ENCODE results near the gene TMEM174. TPM values are rescaled to one million over a fixed set of nuclear protein-coding genes. Genes with fewer than 3 reads are reported as not detected.

TMEM174 gene
- total RNA-seq (not detected), polyA plus RNA-seq (ENCODE audit: insufficient read length in 6 of 6) (under 1 TPM in 3 of 6 donors, not detected in 3; 0.13 to 0.30 (median 0.13) TPM)
- long read RNA-seq, donor 1 = 0 reads
- long read RNA-seq, donor 2 = 0 reads
- long read RNA-seq, donor 3 = 0 reads
- long read RNA-seq, donor 4 = 0 reads
- long read RNA-seq, donor 5 = 0 reads
- long read RNA-seq, donor 6 = 0 reads
- long read RNA-seq, donor 7 = 0 reads
- long read RNA-seq, donor 8 = 0 reads
- long read RNA-seq, donor 9 = 0 reads
- long read RNA-seq, donor 10 = 0 reads
- long read RNA-seq, donor 11 = 0 reads
- long read RNA-seq, donor 12 = 0 reads

DNA sequence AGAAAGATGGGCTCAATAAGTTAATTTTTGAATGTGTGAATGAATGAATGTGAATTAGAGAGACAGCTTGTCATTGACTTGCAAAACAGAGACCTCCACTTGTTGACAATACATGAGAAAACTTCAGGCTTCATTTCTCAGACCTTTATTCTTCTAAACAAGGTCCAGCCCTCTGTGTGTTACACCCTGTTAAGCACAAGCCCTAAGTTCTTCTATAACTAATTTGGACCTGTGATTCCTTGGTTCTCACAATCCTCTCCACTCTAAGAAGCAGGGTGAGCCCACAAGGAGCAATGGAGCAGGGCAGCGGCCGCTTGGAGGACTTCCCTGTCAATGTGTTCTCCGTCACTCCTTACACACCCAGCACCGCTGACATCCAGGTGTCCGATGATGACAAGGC, at the start of gene TMEM174:
TSS of gene TMEM174 (plus strand) at position 243 of the 400 bp plus-strand sequence. CDS start at position 294, 51 bp downstream.
- intact Hi-C loops (cut with DNase I) = no loop called here
- TF ChIP-seq, protein P1, sequence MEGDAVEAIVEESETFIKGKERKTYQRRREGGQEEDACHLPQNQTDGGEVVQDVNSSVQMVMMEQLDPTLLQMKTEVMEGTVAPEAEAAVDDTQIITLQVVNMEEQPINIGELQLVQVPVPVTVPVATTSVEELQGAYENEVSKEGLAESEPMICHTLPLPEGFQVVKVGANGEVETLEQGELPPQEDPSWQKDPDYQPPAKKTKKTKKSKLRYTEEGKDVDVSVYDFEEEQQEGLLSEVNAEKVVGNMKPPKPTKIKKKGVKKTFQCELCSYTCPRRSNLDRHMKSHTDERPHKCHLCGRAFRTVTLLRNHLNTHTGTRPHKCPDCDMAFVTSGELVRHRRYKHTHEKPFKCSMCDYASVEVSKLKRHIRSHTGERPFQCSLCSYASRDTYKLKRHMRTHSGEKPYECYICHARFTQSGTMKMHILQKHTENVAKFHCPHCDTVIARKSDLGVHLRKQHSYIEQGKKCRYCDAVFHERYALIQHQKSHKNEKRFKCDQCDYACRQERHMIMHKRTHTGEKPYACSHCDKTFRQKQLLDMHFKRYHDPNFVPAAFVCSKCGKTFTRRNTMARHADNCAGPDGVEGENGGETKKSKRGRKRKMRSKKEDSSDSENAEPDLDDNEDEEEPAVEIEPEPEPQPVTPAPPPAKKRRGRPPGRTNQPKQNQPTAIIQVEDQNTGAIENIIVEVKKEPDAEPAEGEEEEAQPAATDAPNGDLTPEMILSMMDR (IDR thresholded peaks at IDR 0.05) = no peak
- Histone ChIP-seq H3K36me3 (no peaks in the 10 kb centered on the region), H3K27me3 (peaks cover 0 to 62% of the 10 kb centered on the region in 2 donors), H3K27ac (no peak within 1 kb of the TSS), H3K4me3 (no peak within 1 kb of the TSS), H3K9me3 (no peaks in the 10 kb centered on the region), H3K4me1 (no peaks in the 10 kb centered on the region)
- ATAC-seq = no peak
- no peak for DNase-seq

- peaks cover 0 to 7% of the 10 kb centered on the region in 2 donors for H3K4me1 ChIP-seq
- intact Hi-C loops (cut with DNase I) = no loop called here
- TF ChIP-seq, protein P1 (IDR thresholded peaks at IDR 0.05) = no peak
These were observed 47.7 kb upstream of the TMEM174 start for GRCh38 chr5:73125289-73125688.

GRCh38 chr5:73126381-73126780, 46.6 kb upstream of the TMEM174 start:
- ATAC-seq = no peak
- H3K4me1 ChIP-seq = no peaks in the 10 kb centered on the region
- intact Hi-C loops (cut with DNase I) = no loop called here
- no peak overlapping the region for H3K4me3 ChIP-seq
- TF ChIP-seq, protein P1 (IDR thresholded peaks at IDR 0.05) = no peak
- H3K9me3 ChIP-seq = no peaks in the 10 kb centered on the region
- peaks cover 2 to 51% of the 10 kb centered on the region in 2 donors for H3K27me3 ChIP-seq
- no peak overlapping the region for H3K27ac ChIP-seq
- no peaks in the 10 kb centered on the region for H3K36me3 ChIP-seq
- no peak for DNase-seq

More at GRCh38 chr5:73125289-73125688, 47.7 kb upstream of the TMEM174 start:
- Histone ChIP-seq H3K36me3 (no peaks in the 10 kb centered on the region), H3K9me3 (no peaks in the 10 kb centered on the region), H3K4me3 (no peak overlapping the region), H3K27me3 (peaks cover 9 to 62% of the 10 kb centered on the region in 2 donors), H3K27ac (no peak overlapping the region)
- DNase-seq (no peak), ATAC-seq (no peak)

- Histone ChIP-seq H3K27me3 (peaks cover 0 to 46% of the 10 kb centered on the region in 2 donors), H3K4me3 (no peak overlapping the region), H3K4me1 (no peaks in the 10 kb centered on the region), H3K36me3 (no peaks in the 10 kb centered on the region), H3K9me3 (no peaks in the 10 kb centered on the region), H3K27ac (no peak overlapping the region)
- ATAC-seq (no peak), DNase-seq (no peak)
- TF ChIP-seq, protein P1 (IDR thresholded peaks at IDR 0.05) = no peak
- intact Hi-C loops (cut with DNase I) = no loop called here
These were observed 46.0 kb upstream of the TMEM174 start for GRCh38 chr5:73126957-73127356.

GRCh38 chr5:73129143-73129542, 43.9 kb upstream of the TMEM174 start:
- Histone ChIP-seq H3K36me3 (no peaks in the 10 kb centered on the region), H3K4me3 (no peak overlapping the region), H3K4me1 (no peaks in the 10 kb centered on the region), H3K27me3 (peaks cover 0 to 30% of the 10 kb centered on the region in 2 donors), H3K9me3 (no peaks in the 10 kb centered on the region), H3K27ac (no peak overlapping the region)
- no peak for ATAC-seq
- DNase-seq = no peak
- intact Hi-C loops (cut with DNase I) = no loop called here
- TF ChIP-seq, protein P1 (IDR thresholded peaks at IDR 0.05) = no peak

Measured in left lung (tissue), 14 donors.